H1 (cell line): ENCODE measurements around the gene C3orf18. TPM values are rescaled to one million over a fixed set of nuclear protein-coding genes. Genes with fewer than 3 reads are reported as not detected.

Experiments
- CTCF ChIA-PET: fragments of 300-600 bp; sonication (Branson Sonifier 250); formaldehyde crosslinking; loops from one replicate; lab custom pipeline; 2021; ENCODE audit not compliant: partially characterized antibody; lab: Charles Lee
- POLR2A ChIA-PET: fragments of 300-600 bp; sonication (Branson Sonifier 250); formaldehyde crosslinking; loops from one replicate; lab custom pipeline; 2021; ENCODE audit warnings: inconsistent platforms; ENCODE audit not compliant: partially characterized antibody; lab: Charles Lee
- DNase-seq, 2 experiments: peaks; one replicate each; pipeline versions ENCODE4 v3.0.0 to v3.0.0-alpha.2; 2010 to 2022; ENCODE audit warnings: low spot score in 2 of 2, low read depth in 1 of 2, mixed read lengths in 1 of 2
- FAIRE-seq: peaks from 2 replicates; lab custom pipeline; 2011; peaks lifted over from hg19 to GRCh38; lab: Jason Lieb, UNC
- H2AFZ ChIP-seq: 2 replicates; pipeline ENCODE4 v1.8.1; 2012; ENCODE audit warnings: low read length, inconsistent platforms
- H2AK5ac ChIP-seq: 2 replicates; pipeline ENCODE4 v1.6.1; 2013; ENCODE audit warnings: low read depth, low read length
- H2BK120ac ChIP-seq: replicated peaks from 2 replicates; pipeline ENCODE3; 2013; ENCODE audit warnings: low read depth, low read length, inconsistent platforms
- H2BK12ac ChIP-seq: 2 replicates; pipeline ENCODE4 v1.6.1; 2013; ENCODE audit warnings: low read depth, low read length
- H2BK15ac ChIP-seq: 2 replicates; pipeline ENCODE4 v1.6.1; 2013; ENCODE audit warnings: low read length
- H2BK20ac ChIP-seq: 2 replicates; pipeline ENCODE4 v1.6.1; 2013; ENCODE audit warnings: low read length
- H2BK5ac ChIP-seq: 2 replicates; pipeline ENCODE4 v1.6.1; 2013; ENCODE audit warnings: low read depth, low read length
- H3K14ac ChIP-seq: 2 replicates; pipeline ENCODE4 v1.6.1; 2013; ENCODE audit warnings: inconsistent platforms; ENCODE audit not compliant: insufficient read length
- H3K18ac ChIP-seq: 2 replicates; pipeline ENCODE4 v1.6.1; 2013; ENCODE audit warnings: low read length; ENCODE audit errors: extremely low read depth
- H3K23ac ChIP-seq: 2 replicates; pipeline ENCODE4 v1.6.1; 2013; ENCODE audit warnings: inconsistent platforms; ENCODE audit not compliant: insufficient read length
- H3K23me2 ChIP-seq: 2 replicates; pipeline ENCODE4 v1.6.1; 2013; ENCODE audit warnings: low read depth, low read length
- H3K27ac ChIP-seq: 2 replicates; pipeline ENCODE4 v1.6.1; 2011; ENCODE audit warnings: low read depth, low read length, inconsistent platforms
- H3K27me3 ChIP-seq, 4 experiments: replicated peaks in 1 of 4; 1 replicate in 1 of 4; 2 replicates in 3 of 4; pipeline versions ENCODE4 v1.6.1 to v1.8.1; 2011 to 2013; ENCODE audit warnings: low read length in 3 of 4, mild to moderate bottlenecking in 3 of 4, inconsistent platforms in 2 of 4, mixed read lengths in 2 of 4, moderate library complexity in 1 of 4; ENCODE audit not compliant: control insufficient read depth in 3 of 4, insufficient read depth in 3 of 4; ENCODE audit errors: extremely low read depth in 1 of 4
- H3K36me3 ChIP-seq, 4 experiments: 2 replicates each; pipeline versions ENCODE4 v1.6.1 to v1.8.1; 2011 to 2013; ENCODE audit warnings: mild to moderate bottlenecking in 4 of 4, low read length in 3 of 4, moderate library complexity in 2 of 4, control low read depth in 1 of 4, inconsistent platforms in 1 of 4; ENCODE audit not compliant: insufficient read depth in 4 of 4, control insufficient read depth in 2 of 4
- H3K4ac ChIP-seq: replicated peaks from 2 replicates; pipeline ENCODE3; 2013; ENCODE audit warnings: low read length, low read depth, mixed read lengths, inconsistent platforms; ENCODE audit not compliant: insufficient read length
- H3K4me1 ChIP-seq, 4 experiments: replicated peaks in 1 of 4; 1 replicate in 1 of 4; 2 replicates in 3 of 4; pipeline versions ENCODE4 v1.6.1 to v1.8.1; 2011 to 2013; ENCODE audit warnings: low read length in 3 of 4, inconsistent platforms in 2 of 4, mixed read lengths in 1 of 4; ENCODE audit not compliant: insufficient read depth in 4 of 4, control insufficient read depth in 3 of 4
- H3K4me2 ChIP-seq, 2 experiments: 2 replicates each; pipeline versions ENCODE4 v1.6.1 to v1.8.1; 2011 to 2013; ENCODE audit warnings: low read depth in 2 of 2, low read length in 2 of 2, control low read depth in 1 of 2, inconsistent platforms in 1 of 2, mild to moderate bottlenecking in 1 of 2; ENCODE audit not compliant: insufficient read depth in 1 of 2
- H3K4me3 ChIP-seq, 4 experiments: fragments of 200-600, 300-600 bp in 1 of 4; sonication (generic), shearing (Covaris generic), sonication (Bioruptor Twin) in 1 of 4; 2 replicates each; pipeline versions ENCODE4 v1.5.1 to v1.8.1; 2011 to 2016; ENCODE audit warnings: low read length in 4 of 4, low read depth in 3 of 4, control low read depth in 2 of 4, inconsistent platforms in 2 of 4, mild to moderate bottlenecking in 2 of 4, mixed read lengths in 1 of 4, moderate library complexity in 1 of 4; ENCODE audit not compliant: insufficient read depth in 2 of 4; ENCODE audit errors: extremely low read depth in 1 of 4
- H3K56ac ChIP-seq: replicated peaks from 2 replicates; pipeline ENCODE3; 2013; ENCODE audit warnings: low read depth, mild to moderate bottlenecking, mixed read lengths, low read length, inconsistent platforms; ENCODE audit not compliant: insufficient read length
- H3K79me1 ChIP-seq: 2 replicates; pipeline ENCODE4 v1.6.1; 2013; ENCODE audit warnings: low read depth, low read length, control low read depth
- H3K79me2 ChIP-seq, 2 experiments: 2 replicates each; pipeline versions ENCODE4 v1.6.1 to v1.8.1; 2012 to 2013; ENCODE audit warnings: low read length in 2 of 2, mild to moderate bottlenecking in 2 of 2, inconsistent platforms in 1 of 2; ENCODE audit not compliant: insufficient read depth in 2 of 2, control insufficient read depth in 1 of 2
- H3K9ac ChIP-seq, 4 experiments: replicated peaks in 1 of 4; 1 replicate in 1 of 4; 2 replicates in 3 of 4; pipeline versions ENCODE4 v1.6.1 to v1.8.1; 2011 to 2013; ENCODE audit warnings: low read depth in 3 of 4, low read length in 3 of 4, control low read depth in 2 of 4, mild to moderate bottlenecking in 2 of 4, moderate library complexity in 2 of 4, inconsistent platforms in 1 of 4; ENCODE audit errors: extremely low read depth in 1 of 4
- H3K9me3 ChIP-seq, 2 experiments: 2 replicates each; pipeline versions ENCODE4 v1.6.1 to v1.8.1; 2012 to 2013; ENCODE audit warnings: mild to moderate bottlenecking in 2 of 2, moderate library complexity in 2 of 2, control low read depth in 1 of 2, inconsistent platforms in 1 of 2, low read depth in 1 of 2, low read length in 1 of 2, mixed read lengths in 1 of 2; ENCODE audit not compliant: insufficient read depth in 2 of 2
- H4K20me1 ChIP-seq, 2 experiments: replicated peaks in 1 of 2; 2 replicates each; pipeline versions ENCODE3 to v1.8.1; 2011 to 2013; ENCODE audit warnings: inconsistent platforms in 2 of 2, low read length in 2 of 2, mild to moderate bottlenecking in 1 of 2; ENCODE audit not compliant: insufficient read depth in 2 of 2, control insufficient read depth in 1 of 2
- H4K5ac ChIP-seq: 2 replicates; pipeline ENCODE4 v1.6.1; 2013; ENCODE audit warnings: low read length, low read depth, mixed read lengths, inconsistent platforms; ENCODE audit not compliant: insufficient read length
- H4K8ac ChIP-seq: 2 replicates; pipeline ENCODE4 v1.8.0; 2013; ENCODE audit warnings: mild to moderate bottlenecking, moderate library complexity, low read length, inconsistent platforms; ENCODE audit not compliant: insufficient read depth; ENCODE audit errors: extremely low read depth
- H4K91ac ChIP-seq: replicated peaks from 2 replicates; pipeline ENCODE3; 2013; ENCODE audit warnings: low read length, mixed read lengths, inconsistent platforms; ENCODE audit not compliant: insufficient read length
- BACH1 ChIP-seq: IDR thresholded peaks from 2 replicates; pipeline ENCODE4 v1.6.1; 2012; ENCODE audit warnings: low read length, improper control_type of control experiment
- CHD1 ChIP-seq: IDR thresholded peaks from 2 replicates; pipeline ENCODE4 v1.6.1; 2012; ENCODE audit warnings: low read depth, low read length, improper control_type of control experiment
- EZH2 ChIP-seq: fragments of 200-600 bp; sonication (generic); IDR thresholded peaks from 2 replicates; pipeline ENCODE4 v1.7.1; 2012; ENCODE audit warnings: low read depth, mild to moderate bottlenecking, moderate library complexity, low read length, inconsistent platforms; ENCODE audit not compliant: severe bottlenecking
- NRF1 ChIP-seq: IDR thresholded peaks from 2 replicates; pipeline ENCODE4 v1.6.1; 2011; ENCODE audit warnings: mild to moderate bottlenecking, low read depth, low read length, improper control_type of control experiment
- POLR2AphosphoS5 ChIP-seq: IDR thresholded peaks from 2 replicates; pipeline ENCODE4 v1.6.1; 2011; ENCODE audit warnings: low read depth, low read length
- RFX5 ChIP-seq: IDR thresholded peaks from 2 replicates; pipeline ENCODE4 v1.6.1; 2011; ENCODE audit warnings: low read depth, low read length, improper control_type of control experiment, borderline replicate concordance
- SAP30 ChIP-seq: fragments of 300-600 bp; sonication (generic); IDR thresholded peaks from 2 replicates; pipeline ENCODE4 v1.7.1; 2012; ENCODE audit warnings: low read length, moderate library complexity, mild to moderate bottlenecking, inconsistent platforms; ENCODE audit not compliant: insufficient read depth, insufficient replicate concordance
- SIN3A ChIP-seq, 2 experiments: IDR thresholded peaks in 1 of 2; conservative IDR thresholded peaks in 1 of 2; 2 replicates each; pipeline ENCODE4 v1.6.1; 2011 to 2012; ENCODE audit warnings: low read length in 2 of 2, improper control_type of control experiment in 1 of 2, low read depth in 1 of 2, mild to moderate bottlenecking in 1 of 2
- TAF7 ChIP-seq: optimal IDR thresholded peaks from 2 replicates; pipeline ENCODE3; 2011; ENCODE audit warnings: low read depth, mild to moderate bottlenecking, inconsistent platforms, low read length, moderate library complexity, borderline replicate concordance
- TBP ChIP-seq: IDR thresholded peaks from 2 replicates; pipeline ENCODE4 v1.6.1; 2011; ENCODE audit warnings: low read depth, low read length, improper control_type of control experiment
- WGBS, 2 experiments: shearing (Covaris generic) in 1 of 2; methylation state at CpG; one replicate each; pipeline versions ENCODE4 v1.1.6 to v1.1.7; 2013 to 2015; ENCODE audit warnings: low lambda C conversion rate in 2 of 2, mixed read lengths in 2 of 2, inconsistent platforms in 1 of 2, low coverage in 1 of 2, missing lambda C conversion rate in 1 of 2; ENCODE audit not compliant: insufficient replicate concordance in 2 of 2, insufficient coverage in 1 of 2, insufficient read length in 1 of 2; ENCODE audit errors: extremely low coverage in 1 of 2, missing lambda C conversion rate in 1 of 2; 5-methylcytosine and 5-hydroxymethylcytosine counted together
- polyA plus RNA-seq, 7 experiments: library from polyadenylated mRNA; depleted of rRNA in 3 of 7; stranded (reverse) in 5 of 7; unstranded in 2 of 7; fragments of >200 nt in 5 of 7; fragments of 200-250 nt in 2 of 7; gene quantifications; 1 replicate in 5 of 7; 2 replicates in 1 of 7; 4 replicates in 1 of 7; pipeline versions ENCODE4 v1.2.1 to v1.2.3, GENCODE V29; 2011 to 2013; ENCODE audit warnings: missing spikeins in 2 of 7, mixed read lengths in 2 of 7
- total RNA-seq: library from RNA; stranded (reverse); fragmentation: NEBNext Ultra II Directional; extraction: Animal tissue kit (Norgen Biotek cat#: 25700); gene quantifications from 2 replicates; pipeline ENCODE4 v1.2.1, GENCODE V29; 2021
- TF ChIP-seq, protein P1 (sequence below): IDR thresholded peaks from 2 replicates; pipeline ENCODE4 v1.6.1; 2011; ENCODE audit warnings: low read length, improper control_type of control experiment

C3orf18 gene
- total and polyA plus RNA-seq, 2 of the 8 experiments (the other 6 are each of a cell fraction or from before 2014, with no cell fraction given): 7.5 to 15.0 TPM

DNA sequence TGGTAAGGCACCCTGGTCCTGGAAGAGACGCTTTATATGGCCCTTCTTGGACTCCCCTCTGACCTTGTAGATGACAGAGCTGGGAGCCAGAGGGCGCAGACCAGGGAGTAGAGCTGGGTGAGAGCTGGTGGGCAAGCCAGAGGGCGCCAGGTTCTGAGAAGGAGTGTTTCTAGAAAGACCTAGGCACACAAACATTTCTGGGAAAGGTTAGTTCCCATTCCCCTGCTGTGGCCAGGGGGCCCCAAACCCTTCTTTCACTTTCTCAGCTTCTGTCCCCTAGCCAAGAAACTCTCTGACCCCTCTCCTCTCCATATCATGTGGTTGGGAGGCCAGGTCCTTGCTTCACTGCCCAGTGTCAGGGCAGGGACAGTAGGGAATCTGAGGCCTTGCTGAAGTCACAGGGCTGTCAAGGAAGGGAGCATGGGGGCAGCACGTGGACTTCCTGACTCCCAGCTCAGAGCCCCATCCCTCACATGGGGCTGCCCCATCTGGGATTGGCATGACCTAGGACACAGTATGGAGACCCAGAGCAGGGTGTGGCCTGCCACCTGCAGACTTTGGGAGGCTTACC lies 5.3 kb upstream of the C3orf18 start:
- no peak overlapping the region for H3K18ac ChIP-seq
- H2BK5ac ChIP-seq: no peak overlapping the region
- H3K27ac ChIP-seq: no peak overlapping the region
- H3K79me2 ChIP-seq: no peaks in the 10 kb centered on the region
- H3K9ac ChIP-seq: no peak overlapping the region
- DNase-seq (no peak), FAIRE-seq (no peak)
- H4K20me1 ChIP-seq: no peaks in the 10 kb centered on the region
- H4K5ac ChIP-seq: no peak overlapping the region
- no peak overlapping the region for H3K56ac ChIP-seq
- H2BK15ac ChIP-seq: no peak overlapping the region
- WGBS, 2 experiments: 82% methylated on average over 4 of the region's 4 CpGs; no CpG with 5 or more reads in 1 of the 2 experiments
- H3K4me2 ChIP-seq: no peak overlapping the region
- H2AK5ac ChIP-seq: no peak overlapping the region
- H3K4ac ChIP-seq: no peak overlapping the region
- peaks cover 7% of the 10 kb centered on the region; the same call in 1 of the 2 replicates for H3K23me2 ChIP-seq
- no peak overlapping the region for H4K91ac ChIP-seq
- no peak overlapping the region for H2BK20ac ChIP-seq
- H2AFZ ChIP-seq: no peak overlapping the region
- no peak overlapping the region for H3K14ac ChIP-seq
- H3K4me1 ChIP-seq: peaks cover 0 to 1% (median under 1%) of the 10 kb centered on the region in 4 experiments; a peak in 3 of 7 replicates
- no peak overlapping the region for H3K23ac ChIP-seq
- no peak overlapping the region for H2BK12ac ChIP-seq
- POLR2A ChIA-PET: interaction anchor here (0.8 to 1.8 kb wide), 4 partner anchors 8 to 79 kb away, joined by 3 to 6 read pairs (median 4); partner anchors contain the start of gene CISH
- CTCF ChIA-PET: interaction anchor here (0.6 to 46.5 kb wide), 14 partner anchors 8 to 817 kb away, joined by 3 to 863 read pairs (median 4); partner anchors contain the start of genes CISH and MAPKAPK3
- H3K4me3 ChIP-seq: no peak overlapping the region
- H3K9me3 ChIP-seq: no peaks in the 10 kb centered on the region
- no peaks in the 10 kb centered on the region for H3K36me3 ChIP-seq
- H3K27me3 ChIP-seq: no peaks in the 10 kb centered on the region
- H4K8ac ChIP-seq: no peak overlapping the region
- no peaks in the 10 kb centered on the region; the same call in 1 of the 2 replicates for H3K79me1 ChIP-seq
- no peak overlapping the region for H2BK120ac ChIP-seq
- TF ChIP-seq TBP (no peak), CHD1 (no peak), BACH1 (no peak), POLR2AphosphoS5 (no peak), RFX5 (no peak), SAP30 (no peak), EZH2 (no peak), NRF1 (no peak), TAF7 (no peak), SIN3A (conservative IDR thresholded peaks at IDR 0.05 in 1 of 2, IDR thresholded peaks at IDR 0.05 in 1 of 2; ENCODE audit: low read depth in 1 of 2, low read length in 2 of 2) (no peak)
- TF ChIP-seq, protein P1, sequence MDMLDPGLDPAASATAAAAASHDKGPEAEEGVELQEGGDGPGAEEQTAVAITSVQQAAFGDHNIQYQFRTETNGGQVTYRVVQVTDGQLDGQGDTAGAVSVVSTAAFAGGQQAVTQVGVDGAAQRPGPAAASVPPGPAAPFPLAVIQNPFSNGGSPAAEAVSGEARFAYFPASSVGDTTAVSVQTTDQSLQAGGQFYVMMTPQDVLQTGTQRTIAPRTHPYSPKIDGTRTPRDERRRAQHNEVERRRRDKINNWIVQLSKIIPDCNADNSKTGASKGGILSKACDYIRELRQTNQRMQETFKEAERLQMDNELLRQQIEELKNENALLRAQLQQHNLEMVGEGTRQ: no peak
